ENCODE data around the gene HTR2A.

The HTR2A gene

DNA sequence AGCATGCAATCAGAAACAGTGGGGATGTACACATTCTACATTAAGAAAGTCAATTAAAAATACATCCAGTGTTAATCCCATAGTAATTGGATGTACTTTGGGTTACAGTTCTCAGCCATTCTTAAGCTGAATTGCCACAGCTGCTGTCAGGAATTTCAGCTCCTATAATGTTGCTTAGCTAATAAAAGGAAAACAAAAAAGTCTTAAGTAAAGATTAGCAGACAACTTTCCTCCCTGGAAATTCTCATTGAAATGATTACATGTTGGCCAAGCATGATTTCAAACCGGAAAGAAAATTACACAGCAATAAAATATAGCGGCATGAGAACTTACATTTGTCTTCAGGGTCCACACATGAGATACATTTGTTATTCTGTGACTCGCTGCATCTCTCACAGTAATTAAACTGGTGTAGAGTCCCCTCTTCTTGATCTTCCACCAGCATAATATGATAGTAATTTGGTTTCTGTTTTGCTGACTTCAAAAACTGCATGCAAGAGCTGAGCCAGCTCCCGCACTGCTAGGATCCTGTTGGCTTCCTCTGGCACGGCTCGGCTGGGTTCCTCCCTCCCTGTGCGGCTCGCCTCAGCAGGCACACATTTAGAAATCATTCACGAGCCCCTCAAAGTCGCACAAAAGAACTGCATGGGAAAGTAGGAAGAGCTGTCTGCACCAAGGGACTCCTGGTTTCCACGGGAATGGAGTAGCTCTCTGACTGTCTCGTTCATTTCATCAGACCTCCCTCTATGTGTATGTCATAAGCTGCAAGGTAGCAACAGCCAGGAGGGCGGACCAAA lies at the start of gene HTR2A:
HTR2A (minus strand) TSS at position 713 of the 797 bp plus-strand sequence. CDS start 1,147 bp downstream, outside the sequence.
- peaks cover 8% of the 10 kb centered on the region for H3K4me1 ChIP-seq (ENCODE audit: control insufficient read depth, insufficient read depth, low read length, unreplicated experiment)
- peaks cover 3% of the 10 kb centered on the region; the same call in 1 of the 2 replicates for H3K27me3 ChIP-seq (ENCODE audit: insufficient read depth, low read length)
- H2AFZ ChIP-seq (ENCODE audit: low read length, unreplicated experiment), result peak within 1 kb of the TSS; percentile 88
- peak within 1 kb of the TSS; percentile 75 for H3K4me3 ChIP-seq (ENCODE audit: low read depth, low read length)
- no peak within 1 kb of the TSS for H3K27ac ChIP-seq (ENCODE audit: low read depth, low read length)
- H3K79me2 ChIP-seq (ENCODE audit: control insufficient read depth, insufficient read depth, low read length, unreplicated experiment), result no peaks in the 10 kb centered on the region
- H3K36me3 ChIP-seq (ENCODE audit: insufficient read depth, low read length), result no peaks in the 10 kb centered on the region

DNA sequence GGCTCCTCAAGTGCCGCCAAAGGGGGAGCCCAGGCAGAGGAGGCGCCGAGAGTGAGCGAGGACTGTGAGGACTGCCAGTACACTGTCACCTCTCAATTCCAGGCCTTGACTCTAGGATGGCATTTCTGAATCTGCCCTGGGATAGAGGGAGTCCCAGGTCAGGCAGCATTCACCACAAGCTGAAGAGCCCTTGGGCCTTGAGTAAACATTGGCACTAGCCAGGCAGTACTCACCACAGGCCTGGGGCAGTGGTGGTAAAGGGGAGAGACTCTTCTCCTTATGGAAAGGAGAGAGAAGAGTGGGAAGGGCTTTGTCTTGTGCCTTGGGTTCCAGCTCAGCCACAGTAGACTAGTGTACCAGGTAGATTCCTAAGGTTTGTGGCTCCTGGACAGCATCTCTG lies 39.7 kb upstream of the HTR2A start:
- Histone ChIP-seq H3K36me3 (ENCODE audit: insufficient read depth, low read length) (no peaks in the 10 kb centered on the region), H3K27me3 (ENCODE audit: insufficient read depth, low read length) (no peaks in the 10 kb centered on the region; the same call in 1 of the 2 replicates), H3K4me3 (ENCODE audit: low read depth, low read length) (no peak overlapping the region), H3K4me1 (ENCODE audit: control insufficient read depth, insufficient read depth, low read length, unreplicated experiment) (no peaks in the 10 kb centered on the region), H3K27ac (ENCODE audit: low read depth, low read length) (no peak overlapping the region), H3K79me2 (ENCODE audit: control insufficient read depth, insufficient read depth, low read length, unreplicated experiment) (no peaks in the 10 kb centered on the region), H2AFZ (ENCODE audit: low read length, unreplicated experiment) (no peak overlapping the region)

DNA sequence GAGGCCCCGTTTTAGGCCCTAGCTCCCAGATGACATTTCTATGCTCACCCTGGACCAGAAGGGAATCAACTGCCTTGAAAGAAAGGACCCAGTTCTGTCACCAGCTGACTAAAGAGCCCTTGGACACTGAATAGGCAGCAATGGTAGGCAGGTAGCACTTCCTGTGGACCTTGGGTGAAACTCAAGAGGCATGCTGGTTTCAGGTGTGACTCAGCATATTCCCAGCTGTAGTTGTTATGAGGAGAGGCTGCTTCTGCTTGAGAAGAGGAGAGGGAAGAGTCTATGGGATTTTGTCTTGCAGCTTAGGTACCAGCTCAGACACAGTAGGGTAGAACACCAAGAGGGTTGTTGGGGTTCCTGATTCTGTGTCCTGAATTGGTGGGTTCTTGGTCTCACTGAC lies 37.9 kb upstream of the HTR2A start:
- Histone ChIP-seq H3K36me3 (ENCODE audit: insufficient read depth, low read length) (no peaks in the 10 kb centered on the region), H2AFZ (ENCODE audit: low read length, unreplicated experiment) (no peak overlapping the region), H3K4me1 (ENCODE audit: control insufficient read depth, insufficient read depth, low read length, unreplicated experiment) (no peaks in the 10 kb centered on the region), H3K27me3 (ENCODE audit: insufficient read depth, low read length) (peaks cover 3% of the 10 kb centered on the region), H3K27ac (ENCODE audit: low read depth, low read length) (no peak overlapping the region), H3K79me2 (ENCODE audit: control insufficient read depth, insufficient read depth, low read length, unreplicated experiment) (no peaks in the 10 kb centered on the region), H3K4me3 (ENCODE audit: low read depth, low read length) (no peak overlapping the region)

DNA sequence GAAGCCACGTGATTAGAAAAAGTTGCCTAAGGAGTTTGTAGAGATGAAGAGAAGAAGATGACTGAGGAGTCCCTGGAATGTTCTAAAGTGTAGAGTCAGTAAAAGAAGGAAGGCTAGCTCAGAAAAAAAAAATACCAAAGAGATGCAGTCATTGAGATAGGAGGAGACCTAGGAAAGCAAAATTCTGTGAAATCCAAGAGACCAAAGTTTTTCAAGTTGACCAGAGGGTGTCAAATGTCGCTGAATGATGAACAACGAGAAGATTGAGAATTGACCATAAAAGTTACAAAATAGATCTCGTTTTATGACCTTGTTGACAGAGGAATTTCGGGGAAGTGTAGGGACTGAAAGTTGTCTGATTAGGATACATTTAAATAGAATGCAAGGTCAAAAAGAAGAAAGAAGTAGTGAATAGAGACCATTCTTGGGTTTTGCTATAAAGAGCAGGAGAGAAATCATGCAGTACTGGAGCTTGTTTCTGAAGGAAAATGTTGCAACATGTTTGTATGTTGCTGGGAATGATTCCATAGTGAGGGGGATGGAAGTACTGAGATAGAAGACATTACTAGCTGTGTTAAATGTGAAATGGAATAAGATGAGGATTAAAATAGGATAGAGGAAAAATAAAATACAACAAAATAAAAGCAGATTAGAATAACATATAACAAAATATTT lies 30.2 kb upstream of the HTR2A start:
- no peaks in the 10 kb centered on the region for H3K79me2 ChIP-seq (ENCODE audit: control insufficient read depth, insufficient read depth, low read length, unreplicated experiment)
- no peak overlapping the region for H2AFZ ChIP-seq (ENCODE audit: low read length, unreplicated experiment)
- no peaks in the 10 kb centered on the region for H3K4me1 ChIP-seq (ENCODE audit: control insufficient read depth, insufficient read depth, low read length, unreplicated experiment)
- no peak overlapping the region for H3K4me3 ChIP-seq (ENCODE audit: low read depth, low read length)
- no peak overlapping the region for H3K27ac ChIP-seq (ENCODE audit: low read depth, low read length)
- H3K36me3 ChIP-seq (ENCODE audit: insufficient read depth, low read length), result no peaks in the 10 kb centered on the region
- peaks cover 6% of the 10 kb centered on the region for H3K27me3 ChIP-seq (ENCODE audit: insufficient read depth, low read length)

DNA sequence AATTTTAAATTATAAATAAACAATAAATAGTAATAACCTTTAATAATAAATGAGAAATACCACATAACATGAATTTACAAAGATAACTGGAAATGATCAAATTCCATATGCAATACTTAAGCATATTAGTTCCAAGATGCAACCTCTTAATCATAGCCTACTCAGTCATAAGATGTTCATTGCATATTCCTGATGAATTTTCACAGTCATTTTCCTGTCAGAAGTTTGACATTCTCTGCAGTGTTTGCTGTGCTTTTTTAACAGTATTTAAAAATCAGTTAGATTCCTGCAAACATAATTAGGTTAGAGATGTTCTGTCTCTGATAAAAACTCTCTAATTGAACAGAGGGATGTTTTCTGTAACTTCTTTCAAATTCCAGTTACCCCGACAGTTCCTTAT lies 28.6 kb upstream of the HTR2A start:
- Histone ChIP-seq H2AFZ (ENCODE audit: low read length, unreplicated experiment) (no peak overlapping the region), H3K27me3 (ENCODE audit: insufficient read depth, low read length) (peaks cover 3% of the 10 kb centered on the region; the same call in 1 of the 2 replicates), H3K79me2 (ENCODE audit: control insufficient read depth, insufficient read depth, low read length, unreplicated experiment) (no peaks in the 10 kb centered on the region), H3K4me1 (ENCODE audit: control insufficient read depth, insufficient read depth, low read length, unreplicated experiment) (no peaks in the 10 kb centered on the region), H3K27ac (ENCODE audit: low read depth, low read length) (no peak overlapping the region), H3K4me3 (ENCODE audit: low read depth, low read length) (no peak overlapping the region), H3K36me3 (ENCODE audit: insufficient read depth, low read length) (no peaks in the 10 kb centered on the region)

DNA sequence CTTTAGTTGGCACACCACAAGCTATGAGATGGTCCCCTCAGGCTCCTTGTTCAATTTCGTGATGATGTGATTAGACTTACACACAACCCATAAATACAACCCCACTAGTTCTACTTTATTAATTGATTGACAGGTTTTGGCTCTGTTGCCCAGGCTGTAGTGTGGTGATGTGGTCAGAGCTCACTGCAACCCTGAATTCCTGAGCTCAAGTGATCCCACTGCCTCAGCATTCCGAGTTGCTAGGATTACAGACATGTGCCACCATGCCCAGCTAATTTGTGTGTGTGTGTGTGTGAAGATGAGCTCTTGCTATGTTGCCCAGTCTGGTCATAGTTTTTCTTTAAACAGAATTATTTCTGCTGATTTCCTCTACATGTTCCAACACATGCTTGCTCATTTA lies 17.5 kb upstream of the HTR2A start:
- Histone ChIP-seq H3K27ac (ENCODE audit: low read depth, low read length) (no peak overlapping the region), H3K36me3 (ENCODE audit: insufficient read depth, low read length) (no peaks in the 10 kb centered on the region), H3K27me3 (ENCODE audit: insufficient read depth, low read length) (peaks cover 7% of the 10 kb centered on the region; the same call in 1 of the 2 replicates), H2AFZ (ENCODE audit: low read length, unreplicated experiment) (no peak overlapping the region), H3K4me1 (ENCODE audit: control insufficient read depth, insufficient read depth, low read length, unreplicated experiment) (no peaks in the 10 kb centered on the region), H3K79me2 (ENCODE audit: control insufficient read depth, insufficient read depth, low read length, unreplicated experiment) (no peaks in the 10 kb centered on the region), H3K4me3 (ENCODE audit: low read depth, low read length) (no peak overlapping the region)

DNA sequence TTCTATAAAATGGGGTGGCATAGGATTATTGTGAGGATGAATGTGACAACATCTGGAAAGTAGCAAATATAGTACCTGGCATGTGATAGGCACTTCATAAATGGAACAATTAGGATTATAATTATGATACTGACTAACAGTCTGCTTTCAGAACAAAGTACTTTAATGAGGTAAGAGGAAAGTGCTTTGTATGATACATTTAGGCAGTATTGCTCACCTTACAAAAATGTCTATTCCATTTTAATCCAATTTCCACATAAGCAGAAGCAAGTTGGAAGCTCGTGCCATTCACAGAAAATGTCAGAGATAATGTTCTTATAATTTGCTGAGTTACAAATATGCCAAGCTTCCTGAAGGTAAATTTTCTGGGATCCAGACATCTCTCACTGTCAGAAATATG lies 16.9 kb upstream of the HTR2A start:
- H3K27me3 ChIP-seq (ENCODE audit: insufficient read depth, low read length), result peaks cover 7% of the 10 kb centered on the region; the same call in 1 of the 2 replicates
- H3K79me2 ChIP-seq (ENCODE audit: control insufficient read depth, insufficient read depth, low read length, unreplicated experiment), result no peaks in the 10 kb centered on the region
- no peaks in the 10 kb centered on the region for H3K36me3 ChIP-seq (ENCODE audit: insufficient read depth, low read length)
- no peaks in the 10 kb centered on the region for H3K4me1 ChIP-seq (ENCODE audit: control insufficient read depth, insufficient read depth, low read length, unreplicated experiment)
- H2AFZ ChIP-seq (ENCODE audit: low read length, unreplicated experiment), result no peak overlapping the region
- H3K4me3 ChIP-seq (ENCODE audit: low read depth, low read length), result no peak overlapping the region
- no peak overlapping the region for H3K27ac ChIP-seq (ENCODE audit: low read depth, low read length)

DNA sequence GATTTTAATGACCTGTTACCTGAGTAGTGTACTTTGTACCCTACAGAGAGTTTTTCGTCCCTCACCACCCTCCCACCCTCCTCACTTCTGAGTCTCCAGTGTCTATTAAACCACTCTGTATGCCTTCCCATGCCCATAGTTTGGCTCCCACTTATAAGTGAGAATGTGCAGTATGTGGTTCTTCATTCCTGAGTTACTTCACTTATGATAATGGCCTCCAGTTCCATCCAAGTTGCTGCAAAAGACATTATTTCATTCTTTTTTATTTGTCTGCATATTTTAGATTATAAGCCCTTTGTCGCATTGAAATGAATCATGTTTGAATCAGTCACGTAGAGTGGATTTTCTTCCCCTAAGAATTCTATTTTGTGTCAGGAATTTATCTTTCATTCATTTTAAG lies 12.2 kb upstream of the HTR2A start:
- Histone ChIP-seq H3K27me3 (ENCODE audit: insufficient read depth, low read length) (0 out of 2 replicates have a peak, but pooled peaks cover 7% of the 10 kb centered on the region), H2AFZ (ENCODE audit: low read length, unreplicated experiment) (no peak overlapping the region), H3K27ac (ENCODE audit: low read depth, low read length) (no peak overlapping the region), H3K4me1 (ENCODE audit: control insufficient read depth, insufficient read depth, low read length, unreplicated experiment) (peaks cover 3% of the 10 kb centered on the region), H3K79me2 (ENCODE audit: control insufficient read depth, insufficient read depth, low read length, unreplicated experiment) (no peaks in the 10 kb centered on the region), H3K36me3 (ENCODE audit: insufficient read depth, low read length) (no peaks in the 10 kb centered on the region), H3K4me3 (ENCODE audit: low read depth, low read length) (no peak overlapping the region)

DNA sequence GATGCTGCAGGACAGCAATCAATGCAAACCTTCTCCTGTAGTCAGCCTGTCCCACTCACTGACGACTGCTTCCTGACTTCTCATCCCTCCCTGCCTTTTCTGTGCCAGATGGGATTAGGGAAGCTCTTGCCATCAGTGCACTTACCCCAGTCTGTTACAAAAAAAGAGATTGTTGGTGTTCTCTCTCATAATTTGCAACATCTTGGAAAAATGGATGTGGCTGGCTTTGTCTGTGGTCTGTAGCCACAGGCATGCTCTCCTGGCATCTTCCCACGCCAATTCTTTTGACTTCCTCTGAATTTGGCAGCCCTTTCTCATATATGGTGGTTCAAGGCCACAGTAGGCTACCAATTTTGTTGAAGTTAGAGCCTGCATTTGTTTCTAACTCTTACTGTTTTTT lies 11.6 kb upstream of the HTR2A start:
- Histone ChIP-seq H3K36me3 (ENCODE audit: insufficient read depth, low read length) (no peaks in the 10 kb centered on the region), H3K79me2 (ENCODE audit: control insufficient read depth, insufficient read depth, low read length, unreplicated experiment) (no peaks in the 10 kb centered on the region), H3K27ac (ENCODE audit: low read depth, low read length) (no peak overlapping the region), H3K27me3 (ENCODE audit: insufficient read depth, low read length) (0 out of 2 replicates have a peak, but pooled peaks cover 7% of the 10 kb centered on the region), H2AFZ (ENCODE audit: low read length, unreplicated experiment) (no peak overlapping the region), H3K4me1 (ENCODE audit: control insufficient read depth, insufficient read depth, low read length, unreplicated experiment) (peaks cover 8% of the 10 kb centered on the region), H3K4me3 (ENCODE audit: low read depth, low read length) (no peak overlapping the region)

DNA sequence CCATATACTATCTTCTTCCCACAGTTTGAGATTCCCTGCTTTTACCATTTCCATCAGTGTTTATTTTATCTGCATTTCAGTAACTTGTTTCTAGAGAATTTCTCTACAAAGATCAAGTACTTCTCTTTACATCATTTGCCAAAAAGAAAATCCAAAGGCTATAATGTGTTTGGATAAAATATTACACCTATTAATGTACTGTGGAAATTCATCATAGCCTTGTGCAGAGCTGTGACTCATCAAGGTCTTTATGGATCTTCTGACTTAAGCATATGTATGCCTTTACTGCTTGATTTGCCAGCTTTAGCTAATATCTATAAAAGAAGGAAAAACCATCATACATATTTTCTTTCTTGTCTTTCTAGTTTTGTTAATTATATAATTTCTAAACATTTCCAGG lies 9.6 kb upstream of the HTR2A start:
- no peak overlapping the region for H2AFZ ChIP-seq (ENCODE audit: low read length, unreplicated experiment)
- H3K4me3 ChIP-seq (ENCODE audit: low read depth, low read length), result no peak overlapping the region
- H3K27ac ChIP-seq (ENCODE audit: low read depth, low read length), result no peak overlapping the region
- no peaks in the 10 kb centered on the region for H3K36me3 ChIP-seq (ENCODE audit: insufficient read depth, low read length)
- peaks cover 11% of the 10 kb centered on the region for H3K4me1 ChIP-seq (ENCODE audit: control insufficient read depth, insufficient read depth, low read length, unreplicated experiment)
- H3K27me3 ChIP-seq (ENCODE audit: insufficient read depth, low read length), result 0 out of 2 replicates have a peak, but pooled peaks cover 7% of the 10 kb centered on the region
- no peaks in the 10 kb centered on the region for H3K79me2 ChIP-seq (ENCODE audit: control insufficient read depth, insufficient read depth, low read length, unreplicated experiment)

DNA sequence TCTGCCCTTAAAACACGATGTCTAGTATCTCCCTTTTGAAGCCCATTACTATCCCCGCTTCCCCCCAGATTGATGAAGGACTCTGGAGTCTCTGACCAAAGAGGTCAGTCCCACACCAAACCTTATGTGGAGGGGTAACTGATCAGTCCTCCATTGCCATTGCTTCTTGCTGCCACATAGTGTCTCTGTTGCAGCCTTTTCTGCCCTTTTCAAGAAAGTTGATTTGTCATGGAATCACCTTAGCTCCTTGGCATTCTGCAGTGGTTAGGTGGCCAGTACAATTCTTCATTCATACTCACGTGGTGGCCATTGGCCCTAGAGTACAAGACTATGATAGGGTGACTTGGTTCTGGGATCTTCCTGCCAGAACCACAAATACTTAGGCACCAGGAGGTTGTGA lies 8.4 kb upstream of the HTR2A start:
- Histone ChIP-seq H3K36me3 (ENCODE audit: insufficient read depth, low read length) (no peaks in the 10 kb centered on the region), H3K27me3 (ENCODE audit: insufficient read depth, low read length) (0 out of 2 replicates have a peak, but pooled peaks cover 7% of the 10 kb centered on the region), H2AFZ (ENCODE audit: low read length, unreplicated experiment) (no peak overlapping the region), H3K4me1 (ENCODE audit: control insufficient read depth, insufficient read depth, low read length, unreplicated experiment) (peaks cover 11% of the 10 kb centered on the region), H3K4me3 (ENCODE audit: low read depth, low read length) (no peak overlapping the region), H3K27ac (ENCODE audit: low read depth, low read length) (no peak overlapping the region), H3K79me2 (ENCODE audit: control insufficient read depth, insufficient read depth, low read length, unreplicated experiment) (no peaks in the 10 kb centered on the region)

Data from ACC112 (cell line).